GM19397 (cell line): ENCODE results near the gene SLC4A7.
"Not testable (repeated sequence)": the region's sequence is repeated elsewhere in the genome, so short reads cannot be mapped to it uniquely, and the experiment has no call there.

Experiments
- ATAC-seq: cut with Tn5 transposase; IDR thresholded peaks from one replicate; pipeline ENCODE4 v1.9.1; 2021; ENCODE audit warnings: mild to moderate bottlenecking, moderate library complexity; ENCODE audit not compliant: unreplicated experiment

The SLC4A7 gene

GRCh38 chr3:27484015-27484844 is at the start of gene SLC4A7:
Gene SLC4A7 (minus strand): TSS chr3:27484384. CDS start chr3:27484126, 258 bp downstream.
- peak; percentile 94 for ATAC-seq

GRCh38 chr3:27533261-27533607 is 49.0 kb upstream of the SLC4A7 start:
- ATAC-seq: no peak

GRCh38 chr3:27532426-27533260 is 48.5 kb upstream of the SLC4A7 start:
- ATAC-seq: no peak

- ATAC-seq: not testable (repeated sequence)
Observed at GRCh38 chr3:27531193-27531751, 47.1 kb upstream of the SLC4A7 start.

- no peak for ATAC-seq
Observed at GRCh38 chr3:27528791-27529190, 44.6 kb upstream of the SLC4A7 start.

- ATAC-seq: no peak
Observed at GRCh38 chr3:27526614-27527315, 42.6 kb upstream of the SLC4A7 start.

GRCh38 chr3:27521872-27522265 is 37.7 kb upstream of the SLC4A7 start:
- no peak for ATAC-seq

GRCh38 chr3:27521179-27521871 is 37.1 kb upstream of the SLC4A7 start:
- ATAC-seq: no peak

- ATAC-seq: no peak
Observed at GRCh38 chr3:27511724-27512422, 27.7 kb upstream of the SLC4A7 start.

GRCh38 chr3:27509376-27509775 is 25.2 kb upstream of the SLC4A7 start:
- no peak for ATAC-seq

- ATAC-seq: no peak
Observed at GRCh38 chr3:27508424-27508823, 24.2 kb upstream of the SLC4A7 start.

GRCh38 chr3:27507515-27508266 is 23.5 kb upstream of the SLC4A7 start:
- ATAC-seq: no peak

- no peak for ATAC-seq
Observed at GRCh38 chr3:27507111-27507510, 22.9 kb upstream of the SLC4A7 start.

- no peak for ATAC-seq
Observed at GRCh38 chr3:27504749-27505148, 20.6 kb upstream of the SLC4A7 start.

- ATAC-seq: no peak
Observed at GRCh38 chr3:27503526-27503925, 19.3 kb upstream of the SLC4A7 start.

GRCh38 chr3:27501759-27502158 is 17.6 kb upstream of the SLC4A7 start:
- ATAC-seq: no peak

- no peak for ATAC-seq
Observed at GRCh38 chr3:27500986-27501385, 16.8 kb upstream of the SLC4A7 start.

- no peak for ATAC-seq
Observed at GRCh38 chr3:27500035-27500434, 15.9 kb upstream of the SLC4A7 start.

- ATAC-seq: no peak
Observed at GRCh38 chr3:27494784-27495183, 10.6 kb upstream of the SLC4A7 start.
